HG03571 (cell line): ENCODE results near the gene PRTN3.
"Not testable (repeated sequence)": the region's sequence is repeated elsewhere in the genome, so short reads cannot be mapped to it uniquely, and the experiment has no call there.

ENCODE experiments used
- ATAC-seq: cut with Tn5 transposase; IDR thresholded peaks from one replicate; pipeline ENCODE4 v1.9.1; 2021; ENCODE audit not compliant: unreplicated experiment

Gene PRTN3

GRCh38 chr19:814152-815078 lies 26.4 kb upstream of the PRTN3 start:
- no peak for ATAC-seq

GRCh38 chr19:815079-815774 lies 25.6 kb upstream of the PRTN3 start:
- no peak for ATAC-seq

DNA sequence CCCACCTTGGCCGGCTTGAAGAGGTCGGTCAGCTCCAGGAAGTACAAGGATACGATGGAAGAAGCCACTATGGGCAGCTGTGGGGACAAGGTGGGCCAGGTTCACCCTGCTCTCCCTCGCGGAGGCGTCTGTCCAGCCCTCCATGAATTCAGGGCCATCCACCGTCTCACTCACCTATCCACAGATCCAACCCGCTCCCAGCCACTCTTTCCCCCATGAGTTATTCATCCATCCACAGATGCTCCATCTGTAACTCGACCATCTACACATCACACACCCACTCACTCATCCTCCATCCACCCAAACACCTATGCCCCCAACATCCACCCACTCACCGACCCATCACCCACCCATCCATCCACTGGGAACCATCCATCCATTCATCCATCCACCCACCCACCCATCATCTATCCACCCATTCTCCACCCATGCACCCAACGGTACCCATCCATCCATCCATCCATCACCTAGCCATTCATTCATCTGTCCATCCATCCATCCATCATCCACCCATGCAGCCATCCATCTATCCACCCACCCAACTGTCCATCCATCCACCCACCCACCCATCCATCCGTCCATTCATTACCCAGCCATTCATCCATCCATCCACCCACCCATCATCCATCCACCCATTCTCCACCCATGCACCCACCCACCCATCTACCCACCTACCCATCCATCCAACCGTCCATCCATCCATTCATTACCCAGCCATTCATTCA lies 24.9 kb upstream of the PRTN3 start:
- ATAC-seq, result no peak

DNA sequence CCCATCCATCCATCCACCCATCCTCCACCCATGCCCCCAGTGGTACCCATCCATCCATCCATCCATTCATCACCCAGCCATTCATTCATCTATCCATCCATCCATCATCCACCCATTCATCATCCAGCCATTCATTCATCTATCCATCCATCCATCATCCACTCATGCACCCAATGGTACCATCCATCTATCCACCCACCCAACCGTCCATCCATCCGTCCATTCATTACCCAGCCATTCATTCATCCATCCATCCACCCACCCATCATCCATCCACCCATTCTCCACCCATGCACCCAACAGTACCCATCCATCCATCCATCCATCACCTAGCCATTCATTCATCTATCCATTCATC lies 24.3 kb upstream of the PRTN3 start:
- no peak for ATAC-seq

- ATAC-seq, result not testable (repeated sequence)
Observed at GRCh38 chr19:820212-820611, 20.6 kb upstream of the PRTN3 start.

DNA sequence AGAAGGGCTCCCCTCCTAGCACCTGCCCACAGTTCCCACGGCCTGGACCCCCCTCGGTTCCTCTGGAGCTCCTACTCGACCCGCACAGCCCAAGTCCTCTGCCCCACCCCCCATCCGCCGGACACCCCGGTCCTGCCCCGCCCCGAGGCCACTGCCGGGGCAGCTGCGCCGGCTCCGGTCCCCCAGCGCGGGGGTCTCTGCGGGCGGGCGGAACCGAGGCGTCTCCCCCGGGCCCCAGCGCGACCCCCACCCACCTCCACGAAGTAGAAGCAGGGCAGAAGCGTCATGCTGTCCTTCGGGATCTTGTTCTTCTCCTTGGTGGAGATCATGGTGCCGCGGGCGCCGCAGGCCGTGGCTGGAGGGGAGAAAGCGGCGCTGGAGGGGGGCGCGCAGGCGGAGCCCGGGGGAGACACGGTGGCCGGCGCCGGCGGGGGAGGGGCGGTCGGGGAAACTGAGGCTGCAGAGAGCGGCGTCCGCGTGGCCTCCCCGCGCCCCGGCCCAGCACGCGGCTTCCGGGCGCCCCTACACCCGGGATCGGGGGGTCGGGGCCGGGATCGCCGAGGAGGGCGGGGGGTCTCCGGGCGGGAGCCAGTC lies 19.5 kb upstream of the PRTN3 start:
- no peak for ATAC-seq

- no peak for ATAC-seq
Observed at GRCh38 chr19:821825-822503, 18.8 kb upstream of the PRTN3 start, which contains the start of gene PLPPR3. PLPPR3 (minus strand) TSS chr19:821955; CDS start chr19:821559, 396 bp downstream.

GRCh38 chr19:823565-824121 lies 17.2 kb upstream of the PRTN3 start:
- no peak for ATAC-seq

- no peak for ATAC-seq
Observed at GRCh38 chr19:824885-825284, 15.9 kb upstream of the PRTN3 start.

GRCh38 chr19:825897-826644 lies 14.7 kb upstream of the PRTN3 start:
- ATAC-seq, result no peak

DNA sequence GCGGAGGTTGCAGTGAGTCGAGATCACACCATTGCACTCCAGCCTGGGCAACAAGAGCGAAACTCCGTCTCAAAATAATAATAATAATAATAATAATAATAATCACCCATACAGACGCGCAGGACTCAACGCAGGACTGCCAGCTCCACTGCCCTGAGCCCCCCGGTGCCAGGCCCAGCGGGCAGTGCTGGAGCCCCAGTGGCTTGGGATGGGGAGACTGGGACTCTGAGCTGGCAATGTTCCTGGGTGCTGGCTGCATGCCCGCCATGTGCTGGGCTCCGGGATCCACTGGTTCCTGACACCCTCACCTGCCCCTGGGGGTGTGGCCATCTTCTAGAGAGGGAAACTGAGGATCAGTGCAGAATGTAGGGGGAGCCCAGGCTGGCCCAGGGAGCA lies 13.5 kb upstream of the PRTN3 start:
- no peak for ATAC-seq

- no peak for ATAC-seq
Observed at GRCh38 chr19:827710-828321, 13.0 kb upstream of the PRTN3 start, which contains the start of gene AZU1. AZU1 (plus strand) TSS chr19:827837; CDS start chr19:827847, 10 bp downstream.

DNA sequence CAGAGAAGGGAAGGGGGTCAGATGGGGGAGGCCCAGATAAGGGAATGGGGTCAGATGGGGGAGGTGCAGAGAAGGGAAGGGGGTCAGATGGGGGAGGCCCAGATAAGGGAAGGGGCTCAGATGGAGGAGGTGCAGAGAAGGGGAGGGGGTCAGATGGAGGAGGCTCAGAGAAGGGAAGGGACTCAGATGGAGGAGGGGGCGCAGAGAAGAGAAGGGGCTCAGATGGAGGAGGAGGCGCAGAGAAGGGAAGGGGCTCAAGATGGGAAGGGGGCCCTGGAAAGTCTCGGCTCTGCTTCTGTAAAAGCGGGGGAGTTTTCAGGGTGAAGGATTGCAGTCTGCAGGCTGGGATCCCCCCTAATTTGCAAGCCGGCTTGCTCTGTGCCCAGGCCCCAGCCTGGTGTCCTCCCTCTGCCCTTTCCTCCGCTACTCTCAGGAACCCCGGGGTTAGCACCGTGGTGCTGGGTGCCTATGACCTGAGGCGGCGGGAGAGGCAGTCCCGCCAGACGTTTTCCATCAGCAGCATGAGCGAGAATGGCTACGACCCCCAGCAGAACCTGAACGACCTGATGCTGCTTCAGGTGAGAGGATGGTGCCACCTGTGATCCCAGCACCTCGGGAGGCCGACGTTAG lies 11.6 kb upstream of the PRTN3 start:
- no peak for ATAC-seq

- no peak for ATAC-seq
Observed at GRCh38 chr19:831407-832369, 9.1 kb upstream of the PRTN3 start.

- no peak for ATAC-seq
Observed at GRCh38 chr19:834216-834615, 6.6 kb upstream of the PRTN3 start.

- ATAC-seq, result no peak
Observed at GRCh38 chr19:835210-835810, 5.5 kb upstream of the PRTN3 start.

- not testable (repeated sequence) for ATAC-seq
Observed at GRCh38 chr19:842802-843179, 2.0 kb downstream of the PRTN3 start.
